Adipocyte (in vitro differentiated cells): ENCODE data around the gene PATL2.
"Not testable (repeated sequence)": the region's sequence is repeated elsewhere in the genome, so short reads cannot be mapped to it uniquely, and the experiment has no call there.

Source experiments
- DNase-seq: peaks from one replicate; pipeline ENCODE4 v3.0.0-alpha.2; 2015; ENCODE audit warnings: low read depth
- H3K27me3 ChIP-seq: replicated peaks from 2 replicates; pipeline ENCODE4 v1.7.0; 2013; ENCODE audit warnings: mild to moderate bottlenecking, low read length, moderate library complexity; ENCODE audit not compliant: control insufficient read depth, insufficient read depth
- H3K36me3 ChIP-seq: 2 replicates; pipeline ENCODE4 v1.7.0; 2013; ENCODE audit warnings: low read length, mild to moderate bottlenecking, moderate library complexity; ENCODE audit not compliant: control insufficient read depth, insufficient read depth, severe bottlenecking
- H3K4me1 ChIP-seq: 2 replicates; pipeline ENCODE4 v1.7.0; 2013; ENCODE audit warnings: mild to moderate bottlenecking, low read length, moderate library complexity; ENCODE audit not compliant: control insufficient read depth, insufficient read depth
- H3K4me3 ChIP-seq: 2 replicates; pipeline ENCODE4 v1.7.0; 2013; ENCODE audit warnings: mild to moderate bottlenecking, low read length, moderate library complexity
- H3K9ac ChIP-seq: 2 replicates; pipeline ENCODE4 v1.7.0; 2013; ENCODE audit warnings: mild to moderate bottlenecking, low read length, moderate library complexity
- H3K9me3 ChIP-seq: 2 replicates; pipeline ENCODE4 v1.7.0; 2013; ENCODE audit warnings: mild to moderate bottlenecking, low read length, moderate library complexity; ENCODE audit not compliant: control insufficient read depth

PATL2 gene

DNA sequence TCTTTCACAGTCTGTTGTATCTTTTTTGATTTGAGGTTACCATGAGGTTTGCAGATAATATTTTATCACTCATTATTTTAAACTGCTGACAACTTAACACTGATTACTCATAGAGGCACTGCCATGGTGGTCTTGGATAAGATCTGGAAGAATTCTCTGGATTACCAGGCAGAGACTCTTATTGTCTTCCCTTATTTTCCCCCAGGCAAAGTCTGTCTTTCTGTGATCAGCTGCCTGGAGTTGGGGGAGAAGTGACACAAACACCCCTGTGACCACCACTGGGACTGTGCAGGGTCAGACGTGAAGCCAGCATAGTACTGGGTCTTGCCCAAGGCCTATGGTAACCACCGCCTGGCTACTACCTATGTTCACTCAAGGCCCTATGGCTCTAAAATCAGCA lies 4.7 kb downstream of the PATL2 start:
- Histone ChIP-seq H3K27me3 (no peaks in the 10 kb centered on the region), H3K4me1 (peaks cover 6% of the 10 kb centered on the region), H3K36me3 (no peaks in the 10 kb centered on the region), H3K4me3 (no peak overlapping the region), H3K9me3 (peaks cover 3% of the 10 kb centered on the region), H3K9ac (no peak overlapping the region)
- DNase-seq, result no peak

DNA sequence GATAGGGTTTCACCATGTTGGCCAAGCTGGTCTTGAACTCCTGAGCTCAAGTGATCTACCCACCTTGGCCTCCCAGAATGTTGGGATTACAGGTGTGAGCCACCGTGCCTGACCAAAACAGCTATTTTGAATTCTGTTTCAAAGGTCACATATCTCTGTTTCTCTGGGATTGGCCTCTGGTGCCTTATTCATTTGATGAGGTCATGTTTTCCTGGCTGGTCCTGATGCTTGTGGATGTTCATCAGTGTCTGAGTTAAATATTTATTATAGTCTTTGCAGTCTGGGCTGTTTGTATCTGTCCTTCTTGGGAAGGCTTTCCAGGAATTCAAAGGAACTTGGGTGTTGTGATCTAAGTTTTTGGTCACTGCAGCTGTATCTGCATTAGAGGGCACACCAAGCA lies 5.1 kb downstream of the PATL2 start:
- Histone ChIP-seq H3K4me3 (no peak overlapping the region), H3K36me3 (no peaks in the 10 kb centered on the region), H3K4me1 (peaks cover 6% of the 10 kb centered on the region), H3K9ac (no peak overlapping the region), H3K9me3 (peaks cover 3% of the 10 kb centered on the region), H3K27me3 (no peaks in the 10 kb centered on the region)
- DNase-seq, result no peak

DNA sequence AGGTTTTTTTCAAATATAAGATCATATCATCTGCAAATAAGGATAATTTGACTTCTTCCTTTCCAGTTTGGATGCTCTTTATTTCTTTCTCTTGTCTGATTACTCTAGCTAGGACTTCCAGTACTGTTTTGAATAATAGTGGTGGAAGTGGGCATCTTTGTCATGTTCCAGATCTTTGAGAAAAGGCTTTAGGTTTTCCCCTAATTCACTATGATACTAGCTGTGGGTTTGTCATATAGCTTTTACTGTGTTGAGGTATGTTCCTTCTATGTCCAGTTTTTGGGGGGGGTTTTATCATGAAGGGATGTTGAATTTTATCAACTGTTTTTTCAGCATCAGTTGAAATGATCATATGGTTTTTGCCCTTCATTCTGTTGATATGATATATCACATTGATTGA lies 10.4 kb downstream of the PATL2 start:
- DNase-seq, H3K9ac ChIP-seq, H3K9me3 ChIP-seq, H3K4me3 ChIP-seq, H3K36me3 ChIP-seq, H3K27me3 ChIP-seq, H3K4me1 ChIP-seq: not testable (repeated sequence)

DNA sequence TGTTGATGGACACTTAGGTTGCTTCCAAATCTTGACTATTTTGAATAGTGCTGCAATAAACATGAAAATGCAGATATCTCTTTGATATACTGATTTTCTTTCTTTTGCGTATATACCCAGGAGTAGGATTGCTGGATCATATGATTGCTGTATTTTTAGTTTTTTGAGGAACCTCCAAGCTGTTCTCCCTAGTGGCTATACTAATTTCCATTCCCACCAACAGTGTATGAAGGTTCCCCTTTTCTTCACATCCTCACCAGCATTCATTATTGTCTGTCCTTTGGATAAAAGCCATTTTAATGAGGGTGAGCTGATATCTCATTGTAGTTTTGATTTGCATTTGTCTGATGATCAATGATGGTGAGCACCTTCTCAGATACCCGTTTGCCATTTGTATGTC lies 12.5 kb downstream of the PATL2 start:
- Histone ChIP-seq H3K9me3 (peaks cover 3% of the 10 kb centered on the region), H3K4me3 (no peak overlapping the region), H3K36me3 (no peaks in the 10 kb centered on the region), H3K9ac (no peak overlapping the region), H3K27me3 (no peaks in the 10 kb centered on the region), H3K4me1 (no peaks in the 10 kb centered on the region)
- no peak for DNase-seq

DNA sequence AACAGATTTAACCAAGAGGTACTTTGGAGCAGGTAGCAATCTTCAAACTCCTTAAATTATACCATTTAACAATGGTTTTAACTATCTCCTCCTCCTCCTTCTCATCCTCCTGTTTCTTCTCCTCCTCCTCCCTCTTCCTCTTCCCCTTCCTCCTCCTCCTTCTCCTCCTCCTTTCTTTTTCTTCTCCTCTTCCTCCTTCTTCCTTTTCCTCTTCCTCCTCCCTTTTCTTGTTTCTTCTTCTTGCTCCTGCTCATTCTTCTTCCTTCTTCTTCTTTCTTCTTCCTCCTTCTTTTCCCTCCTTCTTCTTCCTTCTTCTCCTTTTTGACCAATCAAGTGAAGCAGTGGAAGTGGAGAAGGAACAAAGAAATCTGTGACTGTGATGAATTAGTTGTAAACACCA lies 14.1 kb downstream of the PATL2 start:
- no peak overlapping the region for H3K4me3 ChIP-seq
- no peak overlapping the region for H3K9ac ChIP-seq
- H3K36me3 ChIP-seq, result no peaks in the 10 kb centered on the region
- no peaks in the 10 kb centered on the region for H3K9me3 ChIP-seq
- no peak for DNase-seq
- no peaks in the 10 kb centered on the region for H3K27me3 ChIP-seq
- H3K4me1 ChIP-seq, result no peaks in the 10 kb centered on the region

DNA sequence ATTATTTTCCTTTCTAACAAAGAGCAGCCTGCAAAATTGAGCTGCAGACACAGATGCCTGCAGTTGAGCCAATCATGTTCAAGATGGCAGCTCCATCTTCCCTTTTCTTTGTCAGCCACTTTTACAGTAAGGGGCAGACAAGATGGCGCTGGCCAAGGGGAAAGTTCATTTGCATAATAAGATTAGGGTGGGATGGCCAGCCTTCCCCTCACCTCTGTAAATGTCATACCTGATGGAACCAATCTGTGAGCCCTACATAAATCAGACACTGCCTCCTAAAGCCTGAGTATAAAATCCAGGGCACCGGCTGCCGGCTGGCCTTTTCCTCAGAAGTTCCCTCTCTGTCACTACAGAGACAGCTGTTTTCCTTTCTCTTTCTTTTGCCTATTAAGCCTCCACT lies 15.8 kb downstream of the PATL2 start:
- Histone ChIP-seq H3K9me3 (no peaks in the 10 kb centered on the region), H3K36me3 (no peaks in the 10 kb centered on the region), H3K27me3 (no peaks in the 10 kb centered on the region), H3K4me3 (no peak overlapping the region), H3K4me1 (no peaks in the 10 kb centered on the region), H3K9ac (no peak overlapping the region)
- no peak for DNase-seq

DNA sequence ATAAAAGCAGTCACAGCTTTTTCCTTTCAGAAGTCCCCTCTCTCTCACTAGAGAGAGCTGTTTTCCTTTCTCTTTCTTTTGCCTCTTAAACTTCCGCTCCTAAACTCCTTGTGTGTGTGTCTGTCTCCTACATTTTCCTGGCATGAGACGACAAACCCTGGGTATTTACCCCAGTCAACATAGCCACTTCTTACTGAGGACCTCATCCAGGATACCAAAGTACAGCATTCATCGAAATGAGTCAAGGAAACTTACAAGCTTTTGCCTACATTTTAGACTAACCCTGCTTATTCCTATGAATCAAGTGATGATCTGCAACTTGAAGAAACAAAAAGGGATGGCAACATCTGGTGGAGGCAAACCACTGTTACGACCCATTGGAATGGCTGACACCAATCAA lies 16.7 kb downstream of the PATL2 start:
- no peak overlapping the region for H3K9ac ChIP-seq
- no peak for DNase-seq

DNA sequence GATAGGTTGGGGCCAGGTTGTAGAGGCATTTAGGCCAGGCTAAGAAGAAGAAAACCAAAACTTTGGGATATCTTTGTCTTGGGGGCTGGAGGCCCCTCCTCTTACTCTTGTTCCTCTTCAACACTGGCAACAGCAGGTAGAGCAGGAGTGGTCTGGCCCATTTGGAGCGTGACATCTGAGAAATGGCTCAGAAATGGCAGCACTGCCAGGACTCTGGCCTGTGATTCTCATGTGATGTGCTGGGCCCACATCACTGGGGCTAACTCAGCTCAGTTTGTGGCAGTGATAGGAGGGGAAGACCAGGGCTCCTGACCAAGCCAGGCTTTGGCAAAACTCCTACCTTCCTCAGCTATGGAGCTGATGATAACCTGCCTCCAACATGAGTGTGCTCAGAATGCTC lies 18.5 kb downstream of the PATL2 start:
- Histone ChIP-seq H3K4me1 (no peaks in the 10 kb centered on the region), H3K9me3 (no peaks in the 10 kb centered on the region), H3K9ac (no peak overlapping the region), H3K36me3 (no peaks in the 10 kb centered on the region), H3K4me3 (no peak overlapping the region), H3K27me3 (no peaks in the 10 kb centered on the region)
- DNase-seq, result no peak

More for the DNA sequence above, 16.7 kb downstream of the PATL2 start:
- Histone ChIP-seq H3K4me1 (no peaks in the 10 kb centered on the region), H3K9me3 (no peaks in the 10 kb centered on the region), H3K4me3 (no peak overlapping the region), H3K27me3 (no peaks in the 10 kb centered on the region), H3K36me3 (no peaks in the 10 kb centered on the region)

DNA sequence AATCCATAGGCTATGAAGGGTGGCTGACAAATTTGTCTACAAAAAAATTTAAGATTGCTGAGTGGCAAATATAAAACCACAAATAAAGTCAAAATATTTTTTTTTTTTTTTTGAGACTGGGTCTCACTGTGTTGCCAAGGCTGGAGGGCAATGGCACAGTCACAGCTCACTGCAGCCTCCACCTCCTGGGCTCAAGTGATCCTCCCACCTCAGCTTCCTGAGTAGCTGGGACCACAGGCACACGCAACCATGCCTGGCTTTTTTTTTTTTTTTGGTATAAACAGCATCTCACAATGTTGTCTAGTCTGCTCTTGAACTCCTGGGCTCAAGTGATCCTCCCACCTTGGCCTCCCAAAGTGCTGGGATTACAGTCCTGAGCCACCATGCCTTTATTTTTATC lies 20.9 kb downstream of the PATL2 start:
- not testable (repeated sequence) for H3K4me3 ChIP-seq, H3K9ac ChIP-seq, H3K36me3 ChIP-seq, H3K27me3 ChIP-seq, DNase-seq, H3K4me1 ChIP-seq, H3K9me3 ChIP-seq

DNA sequence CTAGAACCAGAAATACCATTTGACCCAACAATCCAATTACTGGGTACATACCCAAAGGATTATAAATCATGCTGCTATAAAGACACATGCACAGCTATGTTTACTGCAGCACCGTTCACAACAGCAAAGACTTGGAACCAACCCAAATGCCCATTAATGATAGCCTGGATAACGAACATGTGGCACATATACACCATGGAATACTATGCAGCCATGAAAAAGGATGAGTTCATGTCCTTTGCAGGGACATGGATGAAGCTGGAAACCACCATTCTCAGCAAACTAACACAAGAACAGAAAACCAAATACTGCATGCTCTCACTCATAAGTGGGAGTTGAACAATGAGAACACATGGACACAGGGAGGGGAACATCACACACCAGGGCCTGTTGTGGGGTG lies 21.8 kb downstream of the PATL2 start:
- not testable (repeated sequence) for H3K36me3 ChIP-seq, H3K9me3 ChIP-seq, H3K27me3 ChIP-seq, DNase-seq, H3K4me3 ChIP-seq, H3K4me1 ChIP-seq, H3K9ac ChIP-seq

DNA sequence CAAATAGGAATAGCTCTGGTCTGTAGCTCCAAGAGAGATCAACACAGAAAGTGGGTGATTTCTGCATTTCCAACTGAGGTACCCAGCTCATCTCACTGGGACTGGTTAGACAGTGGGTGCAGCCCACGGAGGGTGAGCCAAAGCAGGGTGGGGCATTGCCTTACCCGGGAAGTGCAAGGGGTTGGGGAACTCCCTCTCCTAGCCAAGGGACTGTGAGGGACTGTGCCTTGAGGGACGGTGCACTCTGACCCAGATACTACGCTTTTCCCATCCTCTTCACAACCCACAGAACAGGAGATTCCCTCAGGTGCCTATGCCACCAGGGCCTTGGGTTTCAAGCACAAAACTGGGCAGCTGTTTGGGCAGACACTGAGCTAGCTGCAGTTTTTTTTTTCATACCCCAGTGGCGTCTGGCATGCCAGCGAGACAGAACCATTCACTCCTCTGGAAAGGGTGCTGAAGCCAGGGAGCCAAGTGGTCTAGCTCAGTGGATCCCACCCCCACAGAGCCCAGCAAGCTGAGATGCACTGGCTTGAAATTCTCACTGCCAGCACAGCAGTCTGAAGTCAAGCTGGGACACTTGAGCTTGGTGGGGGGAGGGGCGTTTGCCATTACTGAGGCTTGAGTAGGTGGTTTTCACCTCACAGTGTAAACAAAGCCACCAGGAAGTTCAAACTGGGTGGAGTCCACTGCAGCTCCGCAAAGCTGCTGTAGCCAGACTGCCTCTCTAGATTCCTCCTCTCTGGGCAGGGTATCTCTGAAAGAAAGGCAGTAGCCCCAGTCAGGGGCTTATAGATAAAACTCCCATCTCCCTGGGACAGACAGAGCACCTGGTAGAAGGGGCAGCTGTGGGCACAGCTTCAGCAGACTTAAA lies 28.1 kb downstream of the PATL2 start:
- not testable (repeated sequence) for DNase-seq, H3K36me3 ChIP-seq

DNA sequence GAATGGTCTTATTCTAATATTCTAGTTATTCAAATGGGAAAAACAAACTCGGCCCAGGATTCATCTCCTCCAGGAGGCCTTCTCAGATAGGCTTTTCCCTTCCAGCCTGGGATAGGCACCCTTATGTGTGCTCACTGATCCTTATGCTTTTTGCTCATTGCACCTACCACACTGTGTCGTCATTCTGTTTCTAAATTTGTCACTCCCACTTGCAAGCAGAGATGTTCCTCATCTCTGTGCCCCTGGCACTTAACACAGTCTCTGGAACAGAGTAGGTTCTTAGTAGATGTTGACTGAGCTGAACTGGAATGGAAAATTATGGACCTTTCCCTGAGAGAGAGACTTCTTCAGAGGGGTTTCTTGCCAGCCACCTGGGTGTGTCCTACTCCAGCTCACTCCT lies 28.9 kb downstream of the PATL2 start:
- peaks cover 10% of the 10 kb centered on the region for H3K27me3 ChIP-seq
- H3K9ac ChIP-seq, result no peak overlapping the region
- H3K4me1 ChIP-seq, result peaks cover 4% of the 10 kb centered on the region
- no peak overlapping the region for H3K4me3 ChIP-seq
- no peaks in the 10 kb centered on the region for H3K9me3 ChIP-seq
- H3K36me3 ChIP-seq, result no peaks in the 10 kb centered on the region
- no peak for DNase-seq

More for the DNA sequence above, 28.1 kb downstream of the PATL2 start:
- not testable (repeated sequence) for H3K27me3 ChIP-seq, H3K4me3 ChIP-seq, H3K9ac ChIP-seq, H3K4me1 ChIP-seq, H3K9me3 ChIP-seq
